ENCODE measurements around the gene FARP1. TPM values are rescaled to one million over a fixed set of nuclear protein-coding genes. Genes with fewer than 3 reads are reported as not detected.

Gene FARP1
- total RNA-seq, 1 donor from 2014 or later: 357 TPM

DNA sequence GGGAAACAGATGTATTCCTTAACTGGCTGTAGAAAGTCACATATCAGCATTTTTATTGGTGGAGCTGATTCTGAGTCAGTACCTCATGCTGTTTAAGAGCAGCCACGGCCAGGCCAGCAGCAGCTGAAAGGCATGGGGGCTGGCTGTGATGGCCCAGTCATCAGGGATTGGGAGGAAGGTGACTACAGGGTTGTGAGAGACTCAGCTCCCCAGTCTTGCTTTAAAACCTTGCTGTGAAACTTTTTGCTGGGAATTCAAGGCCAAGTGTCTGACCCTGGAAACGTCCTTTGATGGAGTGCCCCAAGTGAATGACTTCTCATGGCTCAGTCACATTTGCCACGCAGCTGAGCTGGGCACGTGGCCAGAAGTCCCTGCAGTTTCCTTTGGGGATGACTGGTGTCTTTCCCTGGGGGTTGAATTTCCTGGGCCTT lies 73.3 kb downstream of the FARP1 start:
- DNase-seq (ENCODE audit: extremely low spot score, unreplicated experiment): no peak
- Mint-ChIP-seq H3K9me3 (ENCODE audit: unreplicated experiment) (no peaks in the 10 kb centered on the region), H3K4me1 (ENCODE audit: unreplicated experiment) (peaks cover 80% of the 10 kb centered on the region), H3K36me3 (ENCODE audit: unreplicated experiment) (peaks cover 32% of the 10 kb centered on the region), H3K27ac (ENCODE audit: unreplicated experiment) (peak overlapping the region; percentile 87), H3K4me3 (ENCODE audit: unreplicated experiment) (peak overlapping the region; percentile 26), H3K27me3 (ENCODE audit: unreplicated experiment) (no peaks in the 10 kb centered on the region)
- TF ChIP-seq CTCF (IDR thresholded peaks at IDR 0.05): no peak

GRCh38 chr13:98216711-98217285 lies 73.9 kb downstream of the FARP1 start:
- TF ChIP-seq CTCF (IDR thresholded peaks at IDR 0.05): no peak
- no peaks in the 10 kb centered on the region for H3K27me3 Mint-ChIP-seq (ENCODE audit: unreplicated experiment)
- peak overlapping the region; percentile 87 for H3K27ac Mint-ChIP-seq (ENCODE audit: unreplicated experiment)
- no peak for DNase-seq (ENCODE audit: extremely low spot score, unreplicated experiment)
- H3K36me3 Mint-ChIP-seq (ENCODE audit: unreplicated experiment): peaks cover 29% of the 10 kb centered on the region
- peaks cover 78% of the 10 kb centered on the region for H3K4me1 Mint-ChIP-seq (ENCODE audit: unreplicated experiment)
- no peaks in the 10 kb centered on the region for H3K9me3 Mint-ChIP-seq (ENCODE audit: unreplicated experiment)
- no peak overlapping the region for H3K4me3 Mint-ChIP-seq (ENCODE audit: unreplicated experiment)

DNA sequence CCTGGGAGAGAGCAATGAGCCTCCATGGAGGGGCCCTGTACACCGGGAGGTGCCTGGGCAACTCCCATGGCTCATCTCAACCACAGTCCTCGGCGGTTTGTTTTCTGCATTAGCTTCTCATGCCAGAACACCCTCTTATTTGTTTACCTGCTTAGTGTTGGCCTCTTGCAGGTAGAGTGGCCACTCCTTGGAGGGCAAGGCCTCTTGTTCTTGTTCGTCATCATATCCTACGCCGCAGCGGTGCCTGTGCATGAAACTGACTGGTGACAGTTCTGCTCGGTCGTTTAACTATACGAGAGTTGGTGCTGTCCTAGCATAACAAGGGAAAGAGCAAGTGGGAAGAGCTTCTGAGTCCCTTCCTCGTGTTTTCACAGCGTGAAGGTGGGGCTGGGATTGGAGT lies 74.7 kb downstream of the FARP1 start:
- Mint-ChIP-seq H3K4me1 (ENCODE audit: unreplicated experiment) (peaks cover 79% of the 10 kb centered on the region), H3K4me3 (ENCODE audit: unreplicated experiment) (no peak overlapping the region), H3K9me3 (ENCODE audit: unreplicated experiment) (no peaks in the 10 kb centered on the region), H3K36me3 (ENCODE audit: unreplicated experiment) (peaks cover 29% of the 10 kb centered on the region), H3K27me3 (ENCODE audit: unreplicated experiment) (no peaks in the 10 kb centered on the region), H3K27ac (ENCODE audit: unreplicated experiment) (no peak overlapping the region)
- no peak for TF ChIP-seq CTCF (IDR thresholded peaks at IDR 0.05)
- no peak for DNase-seq (ENCODE audit: extremely low spot score, unreplicated experiment)

DNA sequence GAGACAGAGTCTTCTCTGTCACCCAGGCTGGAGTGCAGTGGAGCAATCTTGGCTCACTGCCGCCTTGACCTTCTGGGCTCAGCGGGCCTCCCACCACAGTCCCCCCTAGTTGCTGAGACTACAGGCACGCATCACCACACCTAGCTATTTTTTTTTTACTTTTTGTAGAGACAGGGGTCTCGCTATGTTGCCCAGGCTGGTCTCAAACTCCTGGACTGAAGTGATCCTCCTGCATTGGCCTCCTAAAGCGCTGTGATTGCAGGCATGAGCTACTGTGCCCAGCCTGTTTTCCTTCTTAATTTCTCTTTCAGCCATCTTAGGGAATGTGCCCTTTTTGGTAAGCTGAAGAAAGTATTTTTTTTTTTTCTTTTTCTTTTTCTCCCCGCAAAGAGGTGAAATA lies 76.8 kb downstream of the FARP1 start:
- no peaks in the 10 kb centered on the region for H3K9me3 Mint-ChIP-seq (ENCODE audit: unreplicated experiment)
- H3K36me3 Mint-ChIP-seq (ENCODE audit: unreplicated experiment): peaks cover 25% of the 10 kb centered on the region
- TF ChIP-seq CTCF (IDR thresholded peaks at IDR 0.05): no peak
- no peak for DNase-seq (ENCODE audit: extremely low spot score, unreplicated experiment)
- H3K27me3 Mint-ChIP-seq (ENCODE audit: unreplicated experiment): no peaks in the 10 kb centered on the region
- no peak overlapping the region for H3K27ac Mint-ChIP-seq (ENCODE audit: unreplicated experiment)
- peaks cover 66% of the 10 kb centered on the region for H3K4me1 Mint-ChIP-seq (ENCODE audit: unreplicated experiment)
- H3K4me3 Mint-ChIP-seq (ENCODE audit: unreplicated experiment): no peak overlapping the region

DNA sequence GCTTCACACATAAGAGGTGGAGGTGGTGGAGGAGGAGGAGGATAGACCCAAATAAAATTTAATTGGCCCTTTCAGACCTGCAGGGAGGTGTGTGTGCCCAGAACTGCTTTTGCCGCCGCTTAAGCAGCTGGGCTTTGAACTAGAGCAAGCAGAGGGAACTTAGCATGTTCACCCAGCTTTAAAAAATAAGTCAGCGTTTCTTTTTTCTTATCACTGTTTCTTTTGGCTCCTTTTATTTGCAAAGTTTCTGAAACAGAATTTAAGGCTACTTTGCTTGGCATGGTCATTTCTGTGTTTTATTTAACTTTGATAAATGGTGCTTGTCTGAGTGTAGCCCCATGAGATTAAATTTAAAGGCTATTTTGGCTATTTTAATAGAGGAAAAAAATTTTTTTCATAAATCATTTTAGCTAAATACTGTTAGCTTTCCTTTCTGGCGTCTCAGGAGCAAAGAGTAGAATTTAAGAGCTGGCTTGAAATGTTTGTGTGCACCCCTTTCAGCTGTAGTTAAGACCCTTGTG lies 77.4 kb downstream of the FARP1 start:
- Mint-ChIP-seq H3K4me1 (ENCODE audit: unreplicated experiment) (peaks cover 64% of the 10 kb centered on the region), H3K27me3 (ENCODE audit: unreplicated experiment) (no peaks in the 10 kb centered on the region)
- DNase-seq (ENCODE audit: extremely low spot score, unreplicated experiment): no peak

More for the DNA sequence above, 77.4 kb downstream of the FARP1 start:
- Mint-ChIP-seq H3K36me3 (ENCODE audit: unreplicated experiment) (peaks cover 24% of the 10 kb centered on the region), H3K4me3 (ENCODE audit: unreplicated experiment) (no peak overlapping the region), H3K9me3 (ENCODE audit: unreplicated experiment) (no peaks in the 10 kb centered on the region), H3K27ac (ENCODE audit: unreplicated experiment) (no peak overlapping the region)
- no peak for TF ChIP-seq CTCF (IDR thresholded peaks at IDR 0.05)
